ENCODE measurements around the gene CLBA1. TPM values are rescaled to one million over a fixed set of nuclear protein-coding genes. Genes with fewer than 3 reads are reported as not detected.

CLBA1 gene
- total RNA-seq, 1 donor from 2014 or later, result 1.4 TPM

- H3K9me3 Mint-ChIP-seq, result no peaks in the 10 kb centered on the region
- H3K27ac Mint-ChIP-seq, result no peak overlapping the region
- no peaks in the 10 kb centered on the region for H3K36me3 Mint-ChIP-seq (ENCODE audit: low read depth)
- H3K4me1 Mint-ChIP-seq (ENCODE audit: low read depth), result no peaks in the 10 kb centered on the region
- peaks cover 6% of the 10 kb centered on the region for H3K27me3 Mint-ChIP-seq (ENCODE audit: low read depth)
- intact Hi-C loops (cut with micrococcal nuclease), result no loop called here
- no peak overlapping the region for H3K4me3 Mint-ChIP-seq (ENCODE audit: low read depth)
- no peak for DNase-seq (ENCODE audit: low spot score)
These were observed 18.0 kb upstream of the CLBA1 start for GRCh38 chr14:104967386-104968152.

GRCh38 chr14:104968153-104968527 is 17.4 kb upstream of the CLBA1 start:
- no peaks in the 10 kb centered on the region for H3K36me3 Mint-ChIP-seq (ENCODE audit: low read depth)
- peaks cover 5% of the 10 kb centered on the region for H3K27me3 Mint-ChIP-seq (ENCODE audit: low read depth)
- no peak overlapping the region for H3K4me3 Mint-ChIP-seq (ENCODE audit: low read depth)
- H3K27ac Mint-ChIP-seq, result no peak overlapping the region
- intact Hi-C loops (cut with micrococcal nuclease), result no loop called here
- H3K9me3 Mint-ChIP-seq, result no peaks in the 10 kb centered on the region
- H3K4me1 Mint-ChIP-seq (ENCODE audit: low read depth), result no peaks in the 10 kb centered on the region
- DNase-seq (ENCODE audit: low spot score), result no peak

- Mint-ChIP-seq H3K4me3 (ENCODE audit: low read depth) (no peak overlapping the region), H3K36me3 (ENCODE audit: low read depth) (no peaks in the 10 kb centered on the region), H3K27me3 (ENCODE audit: low read depth) (peaks cover 5% of the 10 kb centered on the region), H3K27ac (no peak overlapping the region), H3K9me3 (no peaks in the 10 kb centered on the region), H3K4me1 (ENCODE audit: low read depth) (no peaks in the 10 kb centered on the region)
- intact Hi-C loops (cut with micrococcal nuclease), result no loop called here
- DNase-seq (ENCODE audit: low spot score), result no peak
These were observed 16.8 kb upstream of the CLBA1 start for GRCh38 chr14:104968541-104969401.

- H3K4me1 Mint-ChIP-seq (ENCODE audit: low read depth), result no peaks in the 10 kb centered on the region
- no peaks in the 10 kb centered on the region for H3K36me3 Mint-ChIP-seq (ENCODE audit: low read depth)
- no peak for DNase-seq (ENCODE audit: low spot score)
- no peaks in the 10 kb centered on the region for H3K9me3 Mint-ChIP-seq
- no peak overlapping the region for H3K27ac Mint-ChIP-seq
- no peak overlapping the region for H3K4me3 Mint-ChIP-seq (ENCODE audit: low read depth)
- intact Hi-C loops (cut with micrococcal nuclease), result no loop called here
- H3K27me3 Mint-ChIP-seq (ENCODE audit: low read depth), result peaks cover 5% of the 10 kb centered on the region
These were observed 15.8 kb upstream of the CLBA1 start for GRCh38 chr14:104969741-104970230.

GRCh38 chr14:104970231-104971068 is 15.1 kb upstream of the CLBA1 start:
- no peaks in the 10 kb centered on the region for H3K36me3 Mint-ChIP-seq (ENCODE audit: low read depth)
- H3K4me1 Mint-ChIP-seq (ENCODE audit: low read depth), result no peaks in the 10 kb centered on the region
- intact Hi-C loops (cut with micrococcal nuclease), result no loop called here
- peaks cover 3% of the 10 kb centered on the region for H3K27me3 Mint-ChIP-seq (ENCODE audit: low read depth)
- no peaks in the 10 kb centered on the region for H3K9me3 Mint-ChIP-seq
- no peak for DNase-seq (ENCODE audit: low spot score)
- H3K4me3 Mint-ChIP-seq (ENCODE audit: low read depth), result no peak overlapping the region
- no peak overlapping the region for H3K27ac Mint-ChIP-seq

- no peaks in the 10 kb centered on the region for H3K9me3 Mint-ChIP-seq
- no peaks in the 10 kb centered on the region for H3K36me3 Mint-ChIP-seq (ENCODE audit: low read depth)
- H3K4me3 Mint-ChIP-seq (ENCODE audit: low read depth), result no peak overlapping the region
- DNase-seq (ENCODE audit: low spot score), result no peak
- H3K27me3 Mint-ChIP-seq (ENCODE audit: low read depth), result peaks cover 6% of the 10 kb centered on the region
- H3K27ac Mint-ChIP-seq, result no peak overlapping the region
- intact Hi-C loops (cut with micrococcal nuclease), result no loop called here
- peaks cover 3% of the 10 kb centered on the region for H3K4me1 Mint-ChIP-seq (ENCODE audit: low read depth)
These were observed 13.9 kb upstream of the CLBA1 start for GRCh38 chr14:104971447-104972240.

- intact Hi-C loops (cut with micrococcal nuclease), result no loop called here
- Mint-ChIP-seq H3K27ac (no peak overlapping the region), H3K4me3 (ENCODE audit: low read depth) (no peak overlapping the region), H3K27me3 (ENCODE audit: low read depth) (peaks cover 6% of the 10 kb centered on the region), H3K4me1 (ENCODE audit: low read depth) (peaks cover 3% of the 10 kb centered on the region), H3K36me3 (ENCODE audit: low read depth) (no peaks in the 10 kb centered on the region), H3K9me3 (no peaks in the 10 kb centered on the region)
- no peak for DNase-seq (ENCODE audit: low spot score)
These were observed 13.1 kb upstream of the CLBA1 start for GRCh38 chr14:104972301-104973134.

GRCh38 chr14:104973135-104973384 is 12.5 kb upstream of the CLBA1 start:
- Mint-ChIP-seq H3K27me3 (ENCODE audit: low read depth) (peaks cover 9% of the 10 kb centered on the region), H3K36me3 (ENCODE audit: low read depth) (no peaks in the 10 kb centered on the region), H3K27ac (no peak overlapping the region), H3K4me3 (ENCODE audit: low read depth) (no peak overlapping the region), H3K4me1 (ENCODE audit: low read depth) (peaks cover 5% of the 10 kb centered on the region), H3K9me3 (no peaks in the 10 kb centered on the region)
- intact Hi-C loops (cut with micrococcal nuclease), result no loop called here
- no peak for DNase-seq (ENCODE audit: low spot score)

GRCh38 chr14:104973385-104974145 is 12.0 kb upstream of the CLBA1 start:
- DNase-seq (ENCODE audit: low spot score), result no peak
- Mint-ChIP-seq H3K27me3 (ENCODE audit: low read depth) (peaks cover 10% of the 10 kb centered on the region), H3K27ac (no peak overlapping the region), H3K9me3 (no peaks in the 10 kb centered on the region), H3K4me1 (ENCODE audit: low read depth) (peaks cover 5% of the 10 kb centered on the region), H3K4me3 (ENCODE audit: low read depth) (no peak overlapping the region), H3K36me3 (ENCODE audit: low read depth) (no peaks in the 10 kb centered on the region)
- intact Hi-C loops (cut with micrococcal nuclease), result no loop called here

GRCh38 chr14:104974146-104974541 is 11.4 kb upstream of the CLBA1 start:
- Mint-ChIP-seq H3K27me3 (ENCODE audit: low read depth) (peaks cover 12% of the 10 kb centered on the region), H3K36me3 (ENCODE audit: low read depth) (no peaks in the 10 kb centered on the region), H3K9me3 (no peaks in the 10 kb centered on the region), H3K4me1 (ENCODE audit: low read depth) (peaks cover 5% of the 10 kb centered on the region), H3K27ac (no peak overlapping the region), H3K4me3 (ENCODE audit: low read depth) (no peak overlapping the region)
- DNase-seq (ENCODE audit: low spot score), result no peak
- intact Hi-C loops (cut with micrococcal nuclease), result no loop called here

- Mint-ChIP-seq H3K36me3 (ENCODE audit: low read depth) (no peaks in the 10 kb centered on the region), H3K27me3 (ENCODE audit: low read depth) (peaks cover 17% of the 10 kb centered on the region), H3K4me3 (ENCODE audit: low read depth) (no peak overlapping the region), H3K27ac (no peak overlapping the region), H3K4me1 (ENCODE audit: low read depth) (peaks cover 5% of the 10 kb centered on the region), H3K9me3 (no peaks in the 10 kb centered on the region)
- no peak for DNase-seq (ENCODE audit: low spot score)
- intact Hi-C loops (cut with micrococcal nuclease), result no loop called here
These were observed 10.8 kb upstream of the CLBA1 start for GRCh38 chr14:104974665-104975390.

Measured in activated T-helper 2 cell treated with anti-CD3 and anti-CD28 coated beads, Interferon-gamma antibody, Interleukin-2, Interleukin-4, amounts not matched to agents 10 μg/mL and 5 μg/mL and 100 μg/mL, durations not matched to agents 14 hours and 24 hours and 36 hours (primary cell).